Liver (tissue), 3 donors: Measurements from ENCODE around the gene ARTN.

ENCODE experiments used
- FOXA2 ChIP-seq: IDR thresholded peaks from 2 replicates; pipeline ENCODE4 v1.6.1; 2016; ENCODE audit warnings: antibody characterized with exemption
- HNF4A ChIP-seq, 2 donors: conservative IDR thresholded peaks; 2 replicates each; pipeline ENCODE4 v1.6.1; 2016; ENCODE audit warnings: antibody characterized with exemption in 2 of 2, mild to moderate bottlenecking in 2 of 2
- HNF4G ChIP-seq: IDR thresholded peaks from 2 replicates; pipeline ENCODE4 v1.6.1; 2016; ENCODE audit warnings: antibody characterized with exemption
- JUND ChIP-seq, 2 donors: IDR thresholded peaks; 2 replicates each; pipeline ENCODE4 v1.6.1; 2016; ENCODE audit warnings: antibody characterized with exemption in 2 of 2
- NR2F2 ChIP-seq: IDR thresholded peaks from 2 replicates; pipeline ENCODE4 v1.6.1; 2016; ENCODE audit warnings: antibody characterized with exemption
- RAD21 ChIP-seq, 2 donors: IDR thresholded peaks; 2 replicates each; pipeline ENCODE4 v1.6.1; 2016; ENCODE audit warnings: antibody characterized with exemption in 2 of 2, mild to moderate bottlenecking in 2 of 2
- SP1 ChIP-seq: IDR thresholded peaks from 2 replicates; pipeline ENCODE4 v1.6.1; 2018; ENCODE audit warnings: antibody characterized with exemption, mild to moderate bottlenecking
- TAF1 ChIP-seq: conservative IDR thresholded peaks from 2 replicates; pipeline ENCODE4 v1.6.1; 2016; ENCODE audit warnings: antibody characterized with exemption, mild to moderate bottlenecking
- TF ChIP-seq, protein P1 (sequence below): fragments of 150-350 bp; IDR thresholded peaks from 2 replicates; pipeline ENCODE4 v1.5.1; 2017; ENCODE audit warnings: improper control_type of control experiment, low read depth, low read length; ENCODE audit not compliant: missing input control
- TF ChIP-seq, protein P2 (sequence below): IDR thresholded peaks from 2 replicates; pipeline ENCODE4 v1.6.1; 2016; ENCODE audit warnings: antibody characterized with exemption
- TF ChIP-seq, protein P3 (sequence below): IDR thresholded peaks from 2 replicates; pipeline ENCODE4 v1.6.1; 2016; ENCODE audit warnings: antibody characterized with exemption
- TF ChIP-seq, protein P4 (sequence below): IDR thresholded peaks from 2 replicates; pipeline ENCODE4 v1.6.1; 2016; ENCODE audit warnings: antibody characterized with exemption, mild to moderate bottlenecking
- donor health status: healthy.
- donor health status: healthy.

DNA sequence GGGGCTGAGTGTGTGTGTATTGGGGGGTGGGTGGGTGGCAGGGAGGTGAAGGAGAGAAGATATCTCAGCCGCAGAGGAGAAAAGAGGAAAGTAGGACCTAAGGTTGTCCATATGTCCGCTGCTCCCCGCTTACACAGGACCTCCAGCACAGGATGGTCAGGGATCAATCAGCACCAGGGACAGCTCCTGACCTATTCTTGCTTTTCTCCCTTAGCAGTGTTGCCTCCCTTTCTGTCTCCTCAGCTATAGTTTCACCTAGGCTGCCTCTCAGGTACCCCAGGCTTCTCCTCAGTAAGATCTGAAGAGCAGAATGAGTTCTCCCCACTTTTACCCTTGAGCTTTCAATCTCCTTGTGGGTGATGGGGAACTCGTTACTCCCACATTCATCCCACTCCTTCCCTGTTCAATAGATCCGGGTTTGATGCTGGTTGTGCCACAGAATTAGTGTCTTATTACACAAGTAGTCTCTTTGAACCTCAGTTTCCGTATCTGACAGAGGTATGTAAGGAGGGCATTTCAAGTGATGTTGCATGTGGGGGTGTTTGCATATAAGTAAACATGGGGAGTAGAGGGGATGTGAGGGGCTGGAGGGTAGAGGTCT lies 34.8 kb downstream of the ARTN start:
- TF ChIP-seq, protein P1, sequence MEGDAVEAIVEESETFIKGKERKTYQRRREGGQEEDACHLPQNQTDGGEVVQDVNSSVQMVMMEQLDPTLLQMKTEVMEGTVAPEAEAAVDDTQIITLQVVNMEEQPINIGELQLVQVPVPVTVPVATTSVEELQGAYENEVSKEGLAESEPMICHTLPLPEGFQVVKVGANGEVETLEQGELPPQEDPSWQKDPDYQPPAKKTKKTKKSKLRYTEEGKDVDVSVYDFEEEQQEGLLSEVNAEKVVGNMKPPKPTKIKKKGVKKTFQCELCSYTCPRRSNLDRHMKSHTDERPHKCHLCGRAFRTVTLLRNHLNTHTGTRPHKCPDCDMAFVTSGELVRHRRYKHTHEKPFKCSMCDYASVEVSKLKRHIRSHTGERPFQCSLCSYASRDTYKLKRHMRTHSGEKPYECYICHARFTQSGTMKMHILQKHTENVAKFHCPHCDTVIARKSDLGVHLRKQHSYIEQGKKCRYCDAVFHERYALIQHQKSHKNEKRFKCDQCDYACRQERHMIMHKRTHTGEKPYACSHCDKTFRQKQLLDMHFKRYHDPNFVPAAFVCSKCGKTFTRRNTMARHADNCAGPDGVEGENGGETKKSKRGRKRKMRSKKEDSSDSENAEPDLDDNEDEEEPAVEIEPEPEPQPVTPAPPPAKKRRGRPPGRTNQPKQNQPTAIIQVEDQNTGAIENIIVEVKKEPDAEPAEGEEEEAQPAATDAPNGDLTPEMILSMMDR = no peak
- TF ChIP-seq HNF4G (no peak), TAF1 (no peak), JUND (IDR thresholded peaks at IDR 0.05) (no peak), RAD21 (IDR thresholded peaks at IDR 0.05) (no peak), FOXA2 (no peak), NR2F2 (no peak), SP1 (no peak), HNF4A (conservative IDR thresholded peaks at IDR 0.05) (no peak)
- TF ChIP-seq, protein P2, sequence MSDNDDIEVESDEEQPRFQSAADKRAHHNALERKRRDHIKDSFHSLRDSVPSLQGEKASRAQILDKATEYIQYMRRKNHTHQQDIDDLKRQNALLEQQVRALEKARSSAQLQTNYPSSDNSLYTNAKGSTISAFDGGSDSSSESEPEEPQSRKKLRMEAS = no peak
- TF ChIP-seq, protein P3, sequence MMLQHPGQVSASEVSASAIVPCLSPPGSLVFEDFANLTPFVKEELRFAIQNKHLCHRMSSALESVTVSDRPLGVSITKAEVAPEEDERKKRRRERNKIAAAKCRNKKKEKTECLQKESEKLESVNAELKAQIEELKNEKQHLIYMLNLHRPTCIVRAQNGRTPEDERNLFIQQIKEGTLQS = no peak
- TF ChIP-seq, protein P4, sequence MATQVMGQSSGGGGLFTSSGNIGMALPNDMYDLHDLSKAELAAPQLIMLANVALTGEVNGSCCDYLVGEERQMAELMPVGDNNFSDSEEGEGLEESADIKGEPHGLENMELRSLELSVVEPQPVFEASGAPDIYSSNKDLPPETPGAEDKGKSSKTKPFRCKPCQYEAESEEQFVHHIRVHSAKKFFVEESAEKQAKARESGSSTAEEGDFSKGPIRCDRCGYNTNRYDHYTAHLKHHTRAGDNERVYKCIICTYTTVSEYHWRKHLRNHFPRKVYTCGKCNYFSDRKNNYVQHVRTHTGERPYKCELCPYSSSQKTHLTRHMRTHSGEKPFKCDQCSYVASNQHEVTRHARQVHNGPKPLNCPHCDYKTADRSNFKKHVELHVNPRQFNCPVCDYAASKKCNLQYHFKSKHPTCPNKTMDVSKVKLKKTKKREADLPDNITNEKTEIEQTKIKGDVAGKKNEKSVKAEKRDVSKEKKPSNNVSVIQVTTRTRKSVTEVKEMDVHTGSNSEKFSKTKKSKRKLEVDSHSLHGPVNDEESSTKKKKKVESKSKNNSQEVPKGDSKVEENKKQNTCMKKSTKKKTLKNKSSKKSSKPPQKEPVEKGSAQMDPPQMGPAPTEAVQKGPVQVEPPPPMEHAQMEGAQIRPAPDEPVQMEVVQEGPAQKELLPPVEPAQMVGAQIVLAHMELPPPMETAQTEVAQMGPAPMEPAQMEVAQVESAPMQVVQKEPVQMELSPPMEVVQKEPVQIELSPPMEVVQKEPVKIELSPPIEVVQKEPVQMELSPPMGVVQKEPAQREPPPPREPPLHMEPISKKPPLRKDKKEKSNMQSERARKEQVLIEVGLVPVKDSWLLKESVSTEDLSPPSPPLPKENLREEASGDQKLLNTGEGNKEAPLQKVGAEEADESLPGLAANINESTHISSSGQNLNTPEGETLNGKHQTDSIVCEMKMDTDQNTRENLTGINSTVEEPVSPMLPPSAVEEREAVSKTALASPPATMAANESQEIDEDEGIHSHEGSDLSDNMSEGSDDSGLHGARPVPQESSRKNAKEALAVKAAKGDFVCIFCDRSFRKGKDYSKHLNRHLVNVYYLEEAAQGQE = peak; percentile 98
